GM12878 (cell line): ENCODE measurements around the gene ADCY2. TPM values are rescaled to one million over a fixed set of nuclear protein-coding genes. Genes with fewer than 3 reads are reported as not detected.

Experiments used
- ATAC-seq: fragments of 200-7000 bp; cut with Tn5 transposase; 3 replicates; pipeline ENCODE4 v1.9.1; 2020; ENCODE audit warnings: mild to moderate bottlenecking, moderate library complexity
- BruUV-seq: library from RNA; stranded (reverse); fragments of 400-500 nt; replicated peaks from 2 replicates; lab custom pipeline; 2021; lab: Mats Ljungman, UMichigan
- CTCF ChIA-PET: fragments of 300-600 bp; sonication (Branson Sonifier 250); formaldehyde crosslinking; extraction: SDS; loops from one replicate; lab custom pipeline; 2021; ENCODE audit warnings: inconsistent platforms; lab: Yijun Ruan, JAX
- POLR2A ChIA-PET: fragments of 350-600 bp; formaldehyde crosslinking; extraction: SDS; loops from one replicate; lab custom pipeline; 2021; ENCODE audit warnings: inconsistent platforms; lab: Charles Lee
- RAD21 ChIA-PET: fragments of 300-600 bp; sonication (Branson Sonifier 250); formaldehyde crosslinking; loops from one replicate; lab custom pipeline; 2023; ENCODE audit warnings: antibody characterized with exemption; ENCODE audit not compliant: unreplicated experiment; lab: Charles Lee
- SMC1A ChIA-PET: fragments of 300-600 bp; sonication (Branson Sonifier 250); formaldehyde crosslinking; loops from one replicate; lab custom pipeline; 2023; ENCODE audit not compliant: unreplicated experiment, uncharacterized antibody; lab: Charles Lee
- DNase-seq: peaks from one replicate; pipeline ENCODE4 v3.0.0-alpha.2; 2011; ENCODE audit warnings: low read depth, low spot score
- FAIRE-seq: peaks from 3 replicates; lab custom pipeline; 2011; peaks lifted over from hg19 to GRCh38; lab: Jason Lieb, UNC
- H2AFZ ChIP-seq: 2 replicates; pipeline ENCODE4 v1.6.0; 2011; ENCODE audit warnings: low read depth, low read length, control low read depth; ENCODE audit not compliant: control insufficient read depth
- H3K27ac ChIP-seq: 2 replicates; pipeline ENCODE4 v1.5.1; 2011; ENCODE audit warnings: control low read depth; ENCODE audit not compliant: control insufficient read depth, insufficient read depth
- H3K27me3 ChIP-seq, 2 experiments: replicated peaks in 1 of 2; 2 replicates each; pipeline versions ENCODE4 v1.6.0 to v1.6.1; 2011; ENCODE audit warnings: low read length in 1 of 2; ENCODE audit not compliant: control insufficient read depth in 2 of 2, insufficient read depth in 2 of 2
- H3K36me3 ChIP-seq, 2 experiments: 2 replicates each; pipeline ENCODE4 v1.5.1; 2011; ENCODE audit warnings: low read length in 1 of 2; ENCODE audit not compliant: control insufficient read depth in 2 of 2, insufficient read depth in 2 of 2
- H3K4me1 ChIP-seq: 2 replicates; pipeline ENCODE4 v1.6.1; 2011; ENCODE audit warnings: mild to moderate bottlenecking, low read length, moderate library complexity, mixed read lengths; ENCODE audit not compliant: control insufficient read depth, insufficient read depth
- H3K4me2 ChIP-seq: 2 replicates; pipeline ENCODE4 v1.6.0; 2011; ENCODE audit warnings: control low read depth; ENCODE audit not compliant: control insufficient read depth, insufficient read depth
- H3K4me3 ChIP-seq: fragments of 200-600 bp; sonication (generic); 2 replicates; pipeline ENCODE4 v1.5.1; 2016
- H3K79me2 ChIP-seq: 2 replicates; pipeline ENCODE4 v1.6.0; 2011; ENCODE audit warnings: low read length; ENCODE audit not compliant: control insufficient read depth, insufficient read depth
- H3K9ac ChIP-seq: 2 replicates; pipeline ENCODE4 v1.8.0; 2011; ENCODE audit warnings: low read length, control low read depth, mixed read lengths; ENCODE audit not compliant: control insufficient read depth, insufficient read depth
- H3K9me3 ChIP-seq: replicated peaks from 3 replicates; pipeline ENCODE4 v1.5.1; 2011; ENCODE audit warnings: mild to moderate bottlenecking, low read length; ENCODE audit not compliant: control insufficient read depth, insufficient read depth
- H4K20me1 ChIP-seq: 2 replicates; pipeline ENCODE4 v1.6.0; 2011; ENCODE audit not compliant: control insufficient read depth, insufficient read depth
- DPF2 ChIP-seq: fragments of 450-650 bp; IDR thresholded peaks from 2 replicates; pipeline ENCODE4 v1.6.1; 2017; ENCODE audit warnings: mild to moderate bottlenecking
- NR2F1 ChIP-seq: fragments of 450-650 bp; conservative IDR thresholded peaks from 2 replicates; pipeline ENCODE4 v1.6.1; 2017; ENCODE audit warnings: mild to moderate bottlenecking
- PML ChIP-seq: IDR thresholded peaks from 2 replicates; pipeline ENCODE4 v1.6.1; 2012; ENCODE audit warnings: low read length, inconsistent platforms
- SMARCA5 ChIP-seq: fragments of 450-650 bp; IDR thresholded peaks from 2 replicates; pipeline ENCODE4 v1.6.1; 2017; ENCODE audit warnings: mild to moderate bottlenecking
- TCF12 ChIP-seq: IDR thresholded peaks from 2 replicates; pipeline ENCODE4 v1.6.1; 2011; ENCODE audit warnings: low read depth, mild to moderate bottlenecking, low read length
- ZNF687 ChIP-seq: fragments of 450-650 bp; IDR thresholded peaks from 2 replicates; pipeline ENCODE4 v1.6.1; 2017; ENCODE audit warnings: mild to moderate bottlenecking, moderate library complexity
- WGBS: methylation state at CpG from one replicate; pipeline ENCODE4 v1.1.6; 2016; ENCODE audit warnings: low lambda C conversion rate; ENCODE audit not compliant: insufficient replicate concordance, insufficient coverage; ENCODE audit errors: missing lambda C conversion rate; 5-methylcytosine and 5-hydroxymethylcytosine counted together
- in situ Hi-C: fragments of 300-500 bp; cut with MboI; formaldehyde crosslinking; loops from 9 replicates; pipeline ENCODE4 v1.14.3; 2018; ENCODE audit warnings: mixed read lengths
- intact Hi-C: fragments of 100-400 bp; cut with micrococcal nuclease; formaldehyde crosslinking; loops from one replicate; pipeline ENCODE4 v1.14.2; 2022; ENCODE audit not compliant: unreplicated experiment
- polyA plus RNA-seq, 11 experiments: library from polyadenylated mRNA; depleted of rRNA in 4 of 11; unstranded in 6 of 11; stranded (reverse) in 5 of 11; fragments of >200 nt; fragmentation: Nextera tagmentation in 4 of 11; fragmentation: Illumina TruSeq in 1 of 11; extraction: Ambion mirVana in 4 of 11; extraction: Trizol in 1 of 11; gene quantifications; 1 replicate in 1 of 11; 2 replicates in 10 of 11; pipeline versions ENCODE4 v1.2.1 to v1.2.3, GENCODE V29; 2011 to 2016; ENCODE audit warnings: inconsistent platforms in 2 of 11, missing spikeins in 2 of 11, low read depth in 1 of 11
- total RNA-seq, 4 experiments: library from RNA; depleted of rRNA in 3 of 4; stranded (reverse); fragments of >200 nt in 3 of 4; fragmentation: Illumina TruSeq in 1 of 4; extraction: Trizol in 1 of 4; gene quantifications; 2 replicates each; pipeline versions ENCODE4 v1.2.1 to v1.2.3, GENCODE V29; 2013 to 2021

ADCY2 gene
- total and polyA plus RNA-seq, 10 of the 15 experiments (the other 5 are each of a cell fraction or from before 2014, with no cell fraction given) = 0.07 to 0.26 TPM; not detected in 8

- TF ChIP-seq DPF2 = peak; percentile 53; the same call in 1 of the 2 replicates
- TF ChIP-seq, all 136 proteins: peak for 29
Observed at GRCh38 chr5:7794311-7794710, 398.4 kb downstream of the ADCY2 start (continued).

- Histone ChIP-seq H3K9ac (0 out of 2 replicates have a peak overlapping the region, but pooled peaks have one; percentile 6), H2AFZ (no peak overlapping the region; the same call in 1 of the 2 replicates), H4K20me1 (no peaks in the 10 kb centered on the region), H3K36me3 (no peaks in the 10 kb centered on the region), H3K27me3 (no peaks in the 10 kb centered on the region; a peak in 1 of 4 replicates), H3K27ac (peak overlapping the region; percentile 67), H3K79me2 (no peaks in the 10 kb centered on the region), H3K9me3 (no peaks in the 10 kb centered on the region), H3K4me3 (no peak overlapping the region), H3K4me2 (peak overlapping the region; percentile 50), H3K4me1 (peaks cover 20% of the 10 kb centered on the region)
- no TSS peak for BruUV-seq
- no peak for FAIRE-seq
- WGBS = 0% methylated on average over 1 of the region's 1 CpG
- ChIA-PET SMC1A (interaction anchor here (0.7 to 3.7 kb wide), 6 partner anchors 11 to 27 kb away, joined by 3 to 11 read pairs (median 4); no protein-coding TSS in a partner anchor), RAD21 (interaction anchor here (0.8 to 4.6 kb wide), 5 partner anchors 9 to 39 kb away, joined by 3 to 32 read pairs (median 4); no protein-coding TSS in a partner anchor), CTCF (interaction anchor here (0.7 to 1.9 kb wide), 4 partner anchors 10 to 39 kb away, joined by 3 to 6 read pairs (median 4); no protein-coding TSS in a partner anchor), POLR2A (interaction anchor here (1.8 kb wide), 1 partner anchor 9 kb away, joined by 4 read pairs; no protein-coding TSS in a partner anchor)
- ATAC-seq = peak; percentile 73
- in situ Hi-C loops = no loop called here
- peak; percentile 46 for DNase-seq
- intact Hi-C loops = no loop called here
- TF ChIP-seq SMARCA5 = 0 out of 2 replicates have a peak, but pooled peaks have one; percentile 31
- TF ChIP-seq TCF12 = peak; percentile 26; the same call in 1 of the 2 replicates
- peak; percentile 62; the same call in 1 of the 2 replicates for TF ChIP-seq NR2F1
- no peak for TF ChIP-seq PML
- peak; percentile 60 for TF ChIP-seq ZNF687
Observed at GRCh38 chr5:7794823-7795222, 398.9 kb downstream of the ADCY2 start.
